Activated CD8-positive, alpha-beta memory T cell treated with anti-CD3 and anti-CD28 coated beads, Interleukin-2, amount 10 ng/mL, durations not matched to agents 7 days and 5 days (primary cell): ENCODE measurements around the gene CYP2E1. TPM values are rescaled to one million over a fixed set of nuclear protein-coding genes. Genes with fewer than 3 reads are reported as not detected.
"Not testable (repeated sequence)": the region's sequence is repeated elsewhere in the genome, so short reads cannot be mapped to it uniquely, and the experiment has no call there.

Experiments used
- ATAC-seq: fragments of 150-1000 bp; cut with Tn5 transposase; one replicate; pipeline ENCODE4 v1.10.0; 2021; ENCODE audit warnings: moderate library complexity
- CTCF ChIA-PET: fragments of 350-600 bp; sonication (Branson Sonifier 250); formaldehyde crosslinking; loops from one replicate; lab custom pipeline; 2021; ENCODE audit warnings: antibody characterized with exemption; lab: Charles Lee
- DNase-seq: peaks from one replicate; pipeline ENCODE4 v3.0.0-alpha.2; 2020
- H3K27ac Mint-ChIP-seq: one replicate; pipeline ENCODE4 v1.8.0; 2021; ENCODE audit warnings: mild to moderate bottlenecking, mixed read lengths
- H3K27me3 Mint-ChIP-seq: one replicate; pipeline ENCODE4 v1.8.0; 2021; ENCODE audit warnings: mixed read lengths
- H3K36me3 Mint-ChIP-seq: one replicate; pipeline ENCODE4 v1.8.0; 2021; ENCODE audit warnings: mild to moderate bottlenecking, mixed read lengths
- H3K4me1 Mint-ChIP-seq: one replicate; pipeline ENCODE4 v1.8.0; 2021; ENCODE audit warnings: mixed read lengths
- H3K4me3 Mint-ChIP-seq: one replicate; pipeline ENCODE4 v1.8.0; 2021; ENCODE audit warnings: mild to moderate bottlenecking, moderate library complexity, mixed read lengths
- H3K9me3 Mint-ChIP-seq: one replicate; pipeline ENCODE4 v1.8.0; 2022; ENCODE audit warnings: low read depth, mixed read lengths
- total RNA-seq, 2 experiments: library from RNA; stranded (reverse); gene quantifications; one replicate each; pipeline ENCODE4 v1.2.3, GENCODE V29; 2021

The CYP2E1 gene
- total RNA-seq, 2 experiments from 2014 or later: 0.26 TPM; not detected in 1

GRCh38 chr10:133567609-133568286, 40.6 kb downstream of the CYP2E1 start:
- no peaks in the 10 kb centered on the region for H3K4me1 Mint-ChIP-seq
- H3K27me3 Mint-ChIP-seq: no peaks in the 10 kb centered on the region
- ATAC-seq (no peak), DNase-seq (no peak)
- no peaks in the 10 kb centered on the region for H3K9me3 Mint-ChIP-seq
- peaks cover 1% of the 10 kb centered on the region for H3K36me3 Mint-ChIP-seq
- CTCF ChIA-PET: no interaction called here
- H3K4me3 Mint-ChIP-seq: no peak overlapping the region
- no peak overlapping the region for H3K27ac Mint-ChIP-seq

- no peaks in the 10 kb centered on the region for H3K4me1 Mint-ChIP-seq
- H3K27ac Mint-ChIP-seq: no peak overlapping the region
- H3K36me3 Mint-ChIP-seq: peaks cover 2% of the 10 kb centered on the region
- H3K4me3 Mint-ChIP-seq: no peak overlapping the region
- DNase-seq (no peak), ATAC-seq (no peak)
- CTCF ChIA-PET: no interaction called here
- H3K9me3 Mint-ChIP-seq: peaks cover 3% of the 10 kb centered on the region
- peaks cover under 1% of the 10 kb centered on the region for H3K27me3 Mint-ChIP-seq
Measured at GRCh38 chr10:133568287-133568614, 41.1 kb downstream of the CYP2E1 start.

GRCh38 chr10:133568831-133569527, 41.8 kb downstream of the CYP2E1 start:
- DNase-seq, ATAC-seq, H3K4me1 Mint-ChIP-seq, CTCF ChIA-PET, H3K4me3 Mint-ChIP-seq, H3K27ac Mint-ChIP-seq, H3K9me3 Mint-ChIP-seq, H3K36me3 Mint-ChIP-seq, H3K27me3 Mint-ChIP-seq: not testable (repeated sequence)

GRCh38 chr10:133569801-133570200, 42.6 kb downstream of the CYP2E1 start:
- H3K9me3 Mint-ChIP-seq, H3K27me3 Mint-ChIP-seq, DNase-seq, H3K4me1 Mint-ChIP-seq, ATAC-seq, H3K4me3 Mint-ChIP-seq, CTCF ChIA-PET, H3K36me3 Mint-ChIP-seq, H3K27ac Mint-ChIP-seq: not testable (repeated sequence)

GRCh38 chr10:133572055-133572454, 44.9 kb downstream of the CYP2E1 start:
- DNase-seq, H3K4me1 Mint-ChIP-seq, ATAC-seq, H3K27me3 Mint-ChIP-seq, CTCF ChIA-PET, H3K27ac Mint-ChIP-seq, H3K9me3 Mint-ChIP-seq, H3K36me3 Mint-ChIP-seq, H3K4me3 Mint-ChIP-seq: not testable (repeated sequence)

GRCh38 chr10:133573460-133573859, 46.3 kb downstream of the CYP2E1 start:
- H3K9me3 Mint-ChIP-seq, H3K27me3 Mint-ChIP-seq, H3K4me3 Mint-ChIP-seq, H3K4me1 Mint-ChIP-seq, ATAC-seq, H3K36me3 Mint-ChIP-seq, DNase-seq, H3K27ac Mint-ChIP-seq: not testable (repeated sequence)
- CTCF ChIA-PET: interaction anchor here (1.1 kb wide), 1 partner anchor 135 kb away, joined by 4 read pairs; no protein-coding TSS in a partner anchor

- CTCF ChIA-PET, H3K36me3 Mint-ChIP-seq, ATAC-seq, DNase-seq, H3K9me3 Mint-ChIP-seq, H3K4me3 Mint-ChIP-seq, H3K4me1 Mint-ChIP-seq, H3K27ac Mint-ChIP-seq, H3K27me3 Mint-ChIP-seq: not testable (repeated sequence)
Measured at GRCh38 chr10:133577037-133577436, 49.9 kb downstream of the CYP2E1 start.

Other genes with a start within 250 kb of the CYP2E1 start
- 10 to 100 TPM; 60.4 to 64.7 TPM for gene TUBGCP2, start 218.5 kb upstream of the CYP2E1 start, total RNA-seq
- gene ZNF511, start 218.4 kb upstream of the CYP2E1 start, total RNA-seq: 10 to 100 TPM; 50.7 to 60.1 TPM
- not detected for gene CALY, start 190.5 kb upstream of the CYP2E1 start, total RNA-seq
- gene PRAP1, start 180.0 kb upstream of the CYP2E1 start, total RNA-seq: not detected
- gene FUOM, start 169.3 kb upstream of the CYP2E1 start, total RNA-seq: 10 to 100 TPM in 1 of 2 experiments, 1 to 10 TPM in 1; 9.1 to 13.1 TPM
- gene ECHS1, start 154.0 kb upstream of the CYP2E1 start, total RNA-seq: 10 to 100 TPM; 34.0 to 50.2 TPM
- 1 to 10 TPM; 5.6 to 6.0 TPM for gene PAOX, start 148.1 kb upstream of the CYP2E1 start, total RNA-seq
- 10 to 100 TPM; 56.0 to 64.9 TPM for gene MTG1, start 133.2 kb upstream of the CYP2E1 start, total RNA-seq
- gene SPRN, start 102.7 kb upstream of the CYP2E1 start, total RNA-seq: not detected
- gene SCART1, start 73.4 kb upstream of the CYP2E1 start, total RNA-seq: 1 to 10 TPM in 1 of 2 experiments, under 1 TPM in 1; 0.82 to 4.8 TPM
- 1 to 10 TPM; 1.4 to 2.1 TPM for gene SYCE1, start 38.2 kb downstream of the CYP2E1 start, total RNA-seq
- gene FRG2B, start 99.4 kb downstream of the CYP2E1 start, total RNA-seq: not detected